ENCODE measurements around the gene B4GALNT3.

B4GALNT3 gene

DNA sequence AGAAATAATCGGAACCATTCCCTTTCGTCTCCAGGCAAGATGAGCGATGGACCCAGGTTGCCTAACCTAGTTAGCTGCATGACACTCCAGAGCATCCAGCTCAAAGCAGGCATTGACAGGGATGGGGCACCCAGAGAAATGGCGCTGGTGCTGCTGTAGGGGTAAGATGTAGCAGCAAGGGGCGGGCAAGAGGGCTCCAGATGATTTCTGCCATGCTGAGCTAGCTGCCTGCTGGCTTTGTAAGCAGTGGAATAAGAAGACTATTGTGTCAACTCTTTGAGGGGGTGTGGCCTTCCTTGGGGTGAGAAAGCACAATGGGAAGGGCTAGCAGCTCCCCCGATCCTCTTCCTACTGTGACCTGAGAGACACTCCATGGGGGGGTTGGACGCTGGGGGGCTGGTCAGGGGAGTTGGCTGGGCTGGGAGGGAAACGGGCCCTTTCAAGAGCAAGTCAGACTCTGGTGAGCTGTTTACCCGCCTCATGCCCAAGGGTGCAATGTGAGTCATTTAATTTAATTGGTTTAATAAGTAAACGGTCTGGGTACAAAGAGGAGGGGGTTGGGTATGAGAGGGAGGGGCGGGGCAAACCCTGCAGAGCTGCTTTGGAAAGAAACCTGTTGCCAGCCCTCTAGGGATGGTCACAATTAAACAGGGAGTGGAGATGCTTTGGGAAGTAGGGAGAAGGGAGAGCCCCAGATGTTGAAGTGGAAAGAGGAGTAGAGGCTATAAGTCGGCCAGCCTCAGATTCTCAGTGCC lies 50.5 kb downstream of the B4GALNT3 start:
- no peak for DNase-seq

DNA sequence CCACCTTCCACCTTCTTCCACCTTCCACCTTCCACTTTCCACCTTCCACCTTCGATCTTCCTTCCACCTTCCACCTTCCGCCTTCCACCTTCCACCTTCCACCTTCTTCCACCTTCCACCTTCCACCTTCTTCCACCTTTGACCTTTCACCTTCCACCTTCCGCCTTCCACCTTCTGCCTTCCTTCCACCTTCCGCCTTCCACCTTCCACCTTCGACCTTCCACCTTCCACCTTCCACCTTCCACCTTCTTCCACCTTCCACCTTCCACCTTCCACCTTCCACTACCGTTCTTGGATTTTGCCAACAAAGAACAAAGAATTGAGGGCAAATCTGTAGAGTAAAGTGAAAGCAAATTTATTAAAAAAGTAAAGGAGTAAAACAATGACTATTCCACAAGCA lies 53.2 kb downstream of the B4GALNT3 start:
- DNase-seq = no peak

DNA sequence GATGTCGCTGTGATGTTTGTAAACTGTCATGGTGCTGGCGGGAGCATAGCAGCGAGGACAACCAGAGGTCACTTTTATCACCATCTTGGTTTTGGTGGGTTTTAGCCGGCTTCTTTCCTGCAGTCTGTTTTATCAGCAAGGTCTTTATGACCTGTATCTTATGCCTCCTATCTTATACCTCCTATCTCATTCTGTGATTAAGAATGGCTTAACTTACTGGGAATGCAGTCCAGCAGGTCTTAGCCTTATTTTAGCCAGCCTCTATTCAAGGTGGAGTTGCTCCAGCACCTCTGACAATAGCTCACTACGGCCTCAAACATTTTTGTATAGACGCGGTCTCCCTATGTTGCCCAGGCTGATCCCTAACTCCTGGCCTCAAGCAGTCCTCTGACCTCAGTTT lies 53.7 kb downstream of the B4GALNT3 start:
- no peak for DNase-seq

DNA sequence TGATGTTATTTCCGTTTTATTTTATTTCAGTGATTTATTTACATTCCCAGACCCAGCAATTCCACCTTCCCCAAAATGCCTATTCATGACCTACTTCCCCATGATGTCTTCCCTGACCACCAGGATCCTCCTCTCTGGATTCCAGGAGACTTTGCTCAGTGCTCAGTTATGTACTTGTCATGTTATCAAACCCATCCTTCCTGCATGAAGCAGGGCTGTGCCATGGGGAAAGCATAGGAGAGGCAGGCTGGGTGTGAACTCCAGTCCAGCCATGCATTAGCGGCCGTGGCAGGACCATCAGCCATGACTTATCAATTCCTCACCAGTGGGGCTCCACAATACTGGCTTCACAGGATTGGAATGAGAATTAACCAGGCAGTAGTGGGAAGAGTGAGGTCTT lies 57.8 kb downstream of the B4GALNT3 start:
- DNase-seq = no peak

DNA sequence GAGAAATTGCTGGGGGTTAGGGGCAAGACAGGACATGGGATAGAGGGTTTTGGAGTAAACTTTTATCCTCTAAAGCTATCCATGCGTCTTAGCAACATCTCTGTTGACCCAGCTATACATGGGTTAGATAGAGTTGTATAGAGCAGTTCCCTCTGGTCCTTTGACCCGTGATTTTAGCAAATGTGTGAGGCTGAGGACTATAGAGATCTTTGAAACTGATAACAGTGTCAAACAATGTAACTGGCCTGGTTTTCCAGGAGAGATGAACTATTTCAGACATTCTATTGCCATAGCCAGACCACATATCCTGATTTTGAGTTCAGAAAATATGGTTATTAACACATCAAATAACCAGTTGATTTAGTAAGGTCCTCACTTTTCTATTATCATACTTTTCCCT lies 60.4 kb downstream of the B4GALNT3 start:
- DNase-seq = no peak

DNA sequence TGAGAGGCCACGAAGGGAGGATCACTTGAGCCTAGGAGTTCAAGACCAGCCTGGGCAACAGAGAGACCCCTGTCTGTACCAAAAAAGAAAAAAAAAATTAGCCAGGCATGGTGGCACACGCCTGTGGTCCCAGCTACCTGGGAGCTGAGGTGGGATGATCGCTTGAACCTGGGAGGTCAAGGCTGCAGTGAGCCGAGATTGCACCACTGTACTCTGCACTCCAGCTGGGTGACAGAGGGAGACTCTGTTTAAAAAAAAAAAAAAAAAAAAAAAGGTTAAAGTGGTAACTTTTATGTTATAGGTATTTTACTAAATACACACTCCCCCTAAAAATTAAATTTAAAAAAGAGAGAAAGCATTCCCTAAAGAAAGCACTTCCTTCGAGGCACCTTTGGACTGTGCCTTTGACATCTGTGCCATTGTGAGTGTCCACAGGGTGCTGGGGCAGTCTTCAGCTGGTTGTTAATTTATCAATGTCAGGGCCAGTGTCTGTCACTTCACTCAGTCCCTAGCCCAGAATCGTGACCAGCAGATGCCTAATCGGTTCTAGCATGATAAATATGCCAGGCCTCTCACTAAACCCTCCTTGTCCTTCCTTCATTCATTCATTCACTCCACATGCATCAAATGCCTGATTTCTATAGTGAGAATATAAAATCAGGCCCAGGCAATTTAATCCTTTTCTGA lies 63.1 kb downstream of the B4GALNT3 start:
- DNase-seq = no peak

DNA sequence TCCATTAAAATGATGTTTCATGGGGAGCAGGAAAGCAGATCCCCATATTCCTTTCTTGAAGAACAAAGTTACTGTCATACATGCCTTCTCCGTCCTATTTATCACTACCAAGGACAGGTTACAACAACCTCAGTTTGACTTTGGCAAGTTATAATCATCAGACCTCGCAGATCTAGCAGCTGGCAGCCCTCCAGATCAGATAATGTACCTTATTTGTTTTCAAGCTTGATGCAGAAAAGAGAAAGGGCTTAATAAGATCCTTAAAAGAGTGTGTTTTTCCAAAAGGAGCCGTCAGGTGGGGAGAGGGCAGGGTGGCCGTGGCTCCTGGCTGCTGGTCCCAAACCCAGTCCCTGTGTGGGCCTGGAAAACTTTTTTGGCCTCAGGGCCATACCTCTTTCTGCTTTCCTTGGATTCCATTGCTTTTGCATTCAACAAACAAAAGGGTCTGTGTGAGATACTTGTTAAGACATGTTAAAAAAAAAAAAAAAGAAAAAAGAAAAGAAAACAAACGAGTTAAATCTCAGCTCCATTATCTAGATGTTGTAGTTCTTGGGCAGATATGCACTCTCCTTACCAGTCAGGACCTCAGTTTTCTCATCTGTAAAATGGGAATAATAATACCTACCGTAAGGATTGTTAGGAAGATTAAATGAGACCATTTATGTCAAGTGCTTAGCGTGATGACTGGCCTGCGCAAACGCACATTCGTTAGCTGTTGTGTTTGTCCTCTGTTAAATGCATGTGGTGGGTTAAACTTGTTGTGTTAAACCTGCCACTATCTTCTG lies 64.6 kb downstream of the B4GALNT3 start:
- no peak for DNase-seq

DNA sequence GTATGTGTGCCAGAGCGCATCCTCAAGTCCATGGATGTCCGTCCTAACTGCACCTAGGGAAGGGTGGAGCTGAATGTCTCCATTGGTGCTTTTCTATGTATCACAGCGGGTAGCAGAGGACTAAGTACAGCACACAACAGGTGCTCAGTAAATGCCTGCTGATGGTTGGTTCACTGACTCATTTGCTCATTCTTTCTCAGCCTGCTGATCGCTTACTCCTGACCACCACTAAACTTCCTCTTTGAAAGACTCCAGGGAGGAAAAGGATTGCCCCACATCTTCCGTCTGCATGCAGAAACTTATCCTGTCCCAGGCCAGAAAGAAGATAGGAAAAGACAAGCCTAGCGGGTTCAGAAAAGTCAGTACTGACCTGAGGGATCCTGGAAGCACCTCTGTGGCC lies 66.3 kb downstream of the B4GALNT3 start:
- no peak for DNase-seq

- DNase-seq = no peak
Measured at GRCh38 chr12:527241-527640, 67.5 kb downstream of the B4GALNT3 start.

GRCh38 chr12:527729-528128 lies 68.0 kb downstream of the B4GALNT3 start:
- no peak for DNase-seq

- no peak for DNase-seq
Measured at GRCh38 chr12:530308-530707, 70.6 kb downstream of the B4GALNT3 start.

- DNase-seq = no peak
Measured at GRCh38 chr12:530821-531220, 71.1 kb downstream of the B4GALNT3 start.

- DNase-seq = no peak
Measured at GRCh38 chr12:531951-532585, 72.3 kb downstream of the B4GALNT3 start.

DNA sequence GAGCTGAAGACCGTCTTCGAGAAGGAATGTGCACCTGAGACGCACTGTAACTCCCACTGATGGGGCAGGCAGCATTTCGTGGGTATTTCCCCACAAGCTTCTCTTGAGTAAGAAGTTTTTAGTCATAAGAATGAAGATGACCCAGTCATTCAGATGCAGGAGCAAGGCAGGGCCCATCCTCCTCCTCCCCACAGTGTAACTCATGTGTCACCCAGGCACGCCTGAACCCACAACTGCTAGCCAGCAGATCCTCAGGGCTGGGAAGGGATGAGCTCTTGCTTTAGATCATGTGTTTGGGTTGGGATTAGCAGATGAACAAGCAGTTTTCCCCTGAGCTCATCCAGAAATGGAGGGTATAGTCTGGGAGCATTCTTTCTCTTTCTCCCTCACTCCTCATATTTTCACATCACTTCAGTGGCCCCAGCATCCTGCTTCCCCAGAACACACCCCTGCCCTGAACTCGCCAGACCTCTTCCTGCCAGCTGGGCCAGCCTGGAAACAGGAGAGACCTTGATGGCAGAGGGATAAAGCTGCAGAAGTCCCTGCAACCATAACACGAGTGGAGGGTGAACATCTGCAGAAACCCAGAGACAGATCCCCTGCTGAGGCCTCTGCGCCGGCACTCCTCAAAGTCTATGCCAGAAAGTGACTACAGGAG lies 73.3 kb downstream of the B4GALNT3 start:
- DNase-seq = no peak

- no peak for DNase-seq
Measured at GRCh38 chr12:533718-534117, 74.0 kb downstream of the B4GALNT3 start.

GRCh38 chr12:534216-534615 lies 74.5 kb downstream of the B4GALNT3 start:
- no peak for DNase-seq

DNA sequence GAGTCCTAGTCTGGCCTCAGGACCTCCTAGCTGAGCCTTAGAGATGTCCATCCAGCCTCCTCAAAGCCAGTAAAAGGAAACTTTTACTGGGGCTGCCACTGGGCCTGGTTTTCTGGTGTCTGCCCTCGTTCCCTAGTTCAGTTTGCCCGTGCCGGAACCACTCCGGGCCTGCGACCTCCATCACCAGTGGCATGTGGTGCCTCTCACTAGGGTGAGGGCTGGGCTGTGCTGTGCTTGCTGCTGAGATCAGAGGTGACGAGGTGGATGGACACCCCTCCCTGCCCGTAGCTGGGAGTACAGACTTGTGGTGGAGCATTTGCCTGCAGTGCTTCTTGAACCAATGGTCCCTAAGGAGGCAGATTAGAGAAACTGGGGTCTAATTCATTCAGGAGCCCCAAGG lies 75.7 kb downstream of the B4GALNT3 start:
- no peak for DNase-seq

GRCh38 chr12:536751-537245 lies 77.1 kb downstream of the B4GALNT3 start:
- no peak for DNase-seq

DNA sequence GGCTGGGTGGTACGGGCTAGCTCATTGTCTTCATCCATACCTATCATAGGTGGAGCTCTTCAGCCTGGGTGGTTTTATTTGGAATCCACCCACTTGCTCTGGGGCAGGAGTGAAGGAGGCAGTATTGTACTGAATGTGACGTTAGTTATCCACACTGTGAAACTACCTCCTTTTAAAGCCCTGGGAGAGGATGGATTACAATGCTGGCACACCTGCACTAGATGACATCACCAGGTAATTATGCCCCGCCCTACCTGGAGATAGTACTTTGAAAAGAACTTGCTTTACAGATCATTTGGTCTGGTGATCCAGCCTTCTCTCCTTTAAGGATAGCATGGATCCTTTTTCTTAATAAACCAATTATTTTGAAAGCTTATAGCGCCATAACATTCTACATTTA lies 78.0 kb downstream of the B4GALNT3 start:
- DNase-seq = no peak

DNA sequence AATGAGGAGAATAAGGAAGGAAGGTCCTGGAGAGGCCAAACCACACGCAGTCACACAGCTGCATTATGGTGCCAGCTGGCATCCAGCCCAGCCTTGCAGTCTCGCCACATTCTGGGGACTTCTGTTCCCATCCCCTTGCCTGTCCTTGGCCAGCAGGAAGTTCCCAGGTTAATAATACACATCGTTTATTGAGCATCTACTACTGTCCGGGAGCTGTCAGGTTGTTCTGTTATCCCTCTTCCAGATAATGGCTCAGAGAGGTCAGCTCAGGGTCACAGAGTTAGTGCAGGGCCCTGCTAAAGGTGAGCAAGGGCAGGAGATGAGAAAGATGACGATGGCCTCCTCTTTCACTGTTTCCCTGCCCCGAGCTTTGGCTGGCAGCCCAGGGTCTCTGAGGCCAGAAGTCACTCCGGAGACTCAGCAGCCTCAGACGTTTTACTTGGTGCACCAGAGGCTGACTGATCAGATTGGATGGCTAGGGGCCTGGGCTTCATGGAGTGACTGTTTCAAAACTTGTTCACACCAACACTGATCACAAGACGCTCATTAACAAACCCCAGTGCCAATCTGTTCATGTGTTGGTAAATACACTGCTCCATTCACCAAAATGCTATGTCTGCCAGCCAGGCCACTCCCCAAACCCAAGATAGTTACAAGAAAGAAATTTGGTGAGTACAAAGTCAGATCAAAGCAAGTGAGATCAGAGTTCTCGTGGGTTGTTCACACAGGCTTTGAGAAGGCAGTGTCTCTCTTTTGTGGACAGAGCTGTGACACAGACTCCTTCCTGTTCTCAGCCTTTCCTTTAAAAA lies 79.2 kb downstream of the B4GALNT3 start:
- DNase-seq = no peak

GRCh38 chr12:539540-540310 lies 80.0 kb downstream of the B4GALNT3 start:
- DNase-seq = no peak

Data from activated CD4-positive, alpha-beta T cell treated with anti-CD3 and anti-CD28 coated beads for 48 hours (primary cell).